ENCODE results near the gene FOXC1.

The FOXC1 gene

GRCh38 chr6:1609648-1610496 is at the start of gene FOXC1:
FOXC1 (plus strand) TSS chr6:1609915; CDS start chr6:1610446, 531 bp downstream.
- DNase-seq (ENCODE audit: low read depth): peak; percentile 71
- peak within 1 kb of the TSS; percentile 61 for H3K4me3 ChIP-seq (ENCODE audit: low read depth, low read length)

- no peak overlapping the region for H3K4me3 ChIP-seq (ENCODE audit: low read depth, low read length)
- no peak for DNase-seq (ENCODE audit: low read depth)
Observed at GRCh38 chr6:1560281-1561058, 49.2 kb upstream of the FOXC1 start.

DNA sequence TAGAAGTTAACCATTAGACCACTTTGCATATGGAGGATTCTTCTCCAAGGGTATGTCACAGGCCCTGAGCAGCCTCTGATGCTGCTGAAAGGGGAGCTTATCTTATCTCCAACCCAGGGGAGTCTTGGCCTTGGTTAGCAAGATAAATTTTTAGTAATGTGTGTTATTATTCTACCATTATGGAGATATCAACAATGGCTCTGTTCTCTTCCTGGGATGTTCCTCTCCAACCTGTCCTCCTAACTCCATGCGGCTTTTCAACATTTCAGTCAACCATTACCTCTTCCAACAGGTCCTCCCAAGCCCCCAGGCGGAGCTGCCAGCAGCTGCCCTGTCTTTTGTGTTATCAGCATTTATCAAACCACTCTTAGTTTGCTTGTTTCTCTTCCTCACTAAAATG is 48.4 kb upstream of the FOXC1 start:
- no peak for DNase-seq (ENCODE audit: low read depth)
- no peak overlapping the region for H3K4me3 ChIP-seq (ENCODE audit: low read depth, low read length)

GRCh38 chr6:1562171-1562955 is 47.4 kb upstream of the FOXC1 start:
- H3K4me3 ChIP-seq (ENCODE audit: low read depth, low read length): no peak overlapping the region
- no peak for DNase-seq (ENCODE audit: low read depth)

DNA sequence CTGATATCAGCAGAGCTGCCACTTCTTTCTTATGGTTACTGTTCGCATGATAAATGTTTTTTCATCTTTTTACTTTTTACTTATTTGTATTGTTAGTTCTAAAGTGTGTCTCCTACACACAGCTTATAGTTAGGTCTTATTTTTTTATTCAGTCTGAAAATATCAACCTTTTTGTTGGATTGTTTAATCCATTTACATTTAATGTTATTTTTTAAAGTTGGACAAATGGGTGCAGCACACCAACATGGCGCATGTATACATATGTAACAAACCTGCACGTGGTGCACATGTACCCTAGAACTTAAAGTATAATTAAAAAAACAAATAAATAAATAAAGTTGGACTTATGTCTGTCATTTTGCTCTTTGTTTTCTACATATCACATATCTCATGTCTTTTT is 40.3 kb upstream of the FOXC1 start:
- H3K4me3 ChIP-seq (ENCODE audit: low read depth, low read length): no peak overlapping the region
- no peak for DNase-seq (ENCODE audit: low read depth)

GRCh38 chr6:1570848-1571247 is 38.9 kb upstream of the FOXC1 start:
- H3K4me3 ChIP-seq (ENCODE audit: low read depth, low read length): no peak overlapping the region

GRCh38 chr6:1572892-1573291 is 36.8 kb upstream of the FOXC1 start:
- DNase-seq (ENCODE audit: low read depth): no peak
- no peak overlapping the region for H3K4me3 ChIP-seq (ENCODE audit: low read depth, low read length)

More at GRCh38 chr6:1570848-1571247, 38.9 kb upstream of the FOXC1 start:
- no peak for DNase-seq (ENCODE audit: low read depth)

- DNase-seq (ENCODE audit: low read depth): no peak
Observed at GRCh38 chr6:1574083-1574761, 35.5 kb upstream of the FOXC1 start.

GRCh38 chr6:1574890-1575209 is 34.9 kb upstream of the FOXC1 start:
- no peak for DNase-seq (ENCODE audit: low read depth)
- H3K4me3 ChIP-seq (ENCODE audit: low read depth, low read length): no peak overlapping the region

More at GRCh38 chr6:1574083-1574761, 35.5 kb upstream of the FOXC1 start:
- no peak overlapping the region for H3K4me3 ChIP-seq (ENCODE audit: low read depth, low read length)

DNA sequence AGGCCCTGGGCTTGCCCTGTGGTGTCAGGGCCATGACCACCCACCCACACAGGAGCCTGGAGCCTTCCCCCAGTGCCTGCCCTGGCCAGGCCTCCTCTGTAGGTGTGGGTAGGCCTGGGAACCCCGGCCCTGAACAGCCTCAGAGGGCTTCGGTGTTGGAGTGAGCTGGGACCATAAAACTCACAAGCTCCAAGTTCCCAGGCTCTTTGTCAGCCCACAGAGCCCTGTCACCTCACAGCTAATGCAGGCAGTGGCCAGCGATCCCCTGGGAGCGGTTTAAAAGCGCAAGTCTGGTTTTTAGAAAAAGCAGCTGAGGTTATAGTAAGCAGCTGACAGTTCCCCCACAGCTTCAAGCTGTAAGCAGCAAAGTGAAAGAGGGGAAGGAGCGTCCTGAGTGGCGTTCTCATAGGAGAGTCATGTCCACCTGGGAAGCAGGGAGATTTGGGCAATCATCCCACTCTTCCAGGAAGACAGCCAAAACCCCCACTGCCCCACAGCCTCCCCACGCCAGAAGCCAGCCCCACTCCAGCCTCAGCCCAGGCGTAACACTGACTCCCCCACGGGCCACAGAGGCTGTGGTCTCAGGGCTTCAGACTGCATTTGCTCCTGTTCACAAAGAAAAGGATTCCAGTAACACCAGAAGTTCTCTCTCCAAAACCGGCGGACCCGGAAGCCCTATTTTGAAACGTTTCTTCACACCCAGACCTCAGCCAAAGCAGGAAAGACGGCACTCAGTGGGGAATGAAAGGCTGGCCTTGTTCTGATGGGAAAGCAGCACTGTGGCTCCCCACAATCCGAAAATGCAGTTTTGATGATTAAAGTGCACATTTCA is 34.3 kb upstream of the FOXC1 start:
- peak; percentile 39 for DNase-seq (ENCODE audit: low read depth)

GRCh38 chr6:1576166-1576565 is 33.5 kb upstream of the FOXC1 start:
- no peak overlapping the region for H3K4me3 ChIP-seq (ENCODE audit: low read depth, low read length)
- no peak for DNase-seq (ENCODE audit: low read depth)

More for the DNA sequence above, 34.3 kb upstream of the FOXC1 start:
- H3K4me3 ChIP-seq (ENCODE audit: low read depth, low read length): peak overlapping the region; percentile 17

- H3K4me3 ChIP-seq (ENCODE audit: low read depth, low read length): no peak overlapping the region
- DNase-seq (ENCODE audit: low read depth): no peak
Observed at GRCh38 chr6:1576711-1577110, 33.0 kb upstream of the FOXC1 start.

DNA sequence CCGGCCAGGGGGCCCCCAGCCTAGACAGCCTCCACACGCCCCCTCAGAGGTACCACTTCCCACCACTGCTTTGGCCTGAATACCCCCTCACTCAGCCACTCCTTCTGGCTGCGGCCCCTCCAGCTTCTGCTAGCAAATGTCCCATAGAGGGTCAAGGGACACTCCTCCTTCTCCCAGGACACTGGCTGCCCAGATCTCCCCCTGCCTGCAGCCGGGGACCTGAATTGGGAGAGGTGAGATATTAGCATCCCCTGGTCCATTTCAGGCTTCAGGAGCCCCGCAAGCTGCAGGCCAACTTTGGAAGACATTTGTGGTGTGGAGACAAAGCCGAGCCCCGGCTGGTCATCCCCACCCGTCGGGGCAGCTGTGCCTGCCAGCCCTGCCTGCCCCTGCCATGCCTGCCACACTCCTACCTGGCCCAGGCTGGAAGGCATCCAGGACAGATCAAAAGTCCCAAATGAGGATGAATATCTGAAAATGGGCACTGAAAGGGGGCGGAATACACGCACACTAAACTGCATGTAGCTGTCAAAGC is 32.5 kb upstream of the FOXC1 start:
- no peak overlapping the region for H3K4me3 ChIP-seq (ENCODE audit: low read depth, low read length)

DNA sequence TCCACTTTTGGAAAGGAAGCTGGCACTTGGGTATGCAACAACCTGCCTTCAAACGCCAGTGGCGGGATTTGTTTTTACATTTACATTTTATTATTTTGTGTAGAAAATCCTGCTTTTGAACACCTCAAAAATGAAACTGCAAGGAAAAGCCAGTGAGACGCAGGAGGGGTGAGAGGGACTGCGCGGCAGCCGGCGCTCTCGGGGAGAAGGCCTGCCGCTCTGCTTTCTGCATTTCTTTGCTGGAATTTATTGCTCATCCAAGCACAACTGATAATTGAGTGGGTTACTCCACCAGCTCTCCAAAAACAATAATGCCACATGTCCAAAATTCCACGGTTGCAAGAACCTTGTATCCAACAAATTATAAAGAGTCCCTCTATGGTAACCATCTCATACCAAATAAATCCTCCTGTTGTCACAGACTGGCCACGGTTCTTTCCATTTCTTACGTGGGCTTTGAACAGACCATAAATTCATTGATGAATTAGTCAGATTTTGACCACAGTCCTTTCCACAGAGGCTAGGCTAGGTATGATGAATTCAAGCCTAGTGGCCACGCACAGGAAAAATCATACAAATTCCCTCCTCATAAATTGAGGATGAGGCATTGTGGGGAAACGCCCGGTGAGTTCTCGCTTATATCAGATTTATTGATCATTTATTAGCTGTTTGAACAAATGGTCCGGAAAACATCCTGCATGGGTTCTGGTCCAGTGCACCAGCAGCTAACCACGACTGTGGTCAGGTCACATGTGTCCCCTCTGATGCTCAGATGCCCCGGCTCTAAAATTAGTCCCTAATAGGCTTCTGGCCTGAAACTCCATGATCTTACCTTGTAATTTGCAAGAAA is 31.6 kb upstream of the FOXC1 start:
- no peak overlapping the region for H3K4me3 ChIP-seq (ENCODE audit: low read depth, low read length)
- DNase-seq (ENCODE audit: low read depth): no peak

More for the DNA sequence above, 32.5 kb upstream of the FOXC1 start:
- DNase-seq (ENCODE audit: low read depth): no peak

- DNase-seq (ENCODE audit: low read depth): no peak
- no peak overlapping the region for H3K4me3 ChIP-seq (ENCODE audit: low read depth, low read length)
Observed at GRCh38 chr6:1579096-1579495, 30.6 kb upstream of the FOXC1 start.

DNA sequence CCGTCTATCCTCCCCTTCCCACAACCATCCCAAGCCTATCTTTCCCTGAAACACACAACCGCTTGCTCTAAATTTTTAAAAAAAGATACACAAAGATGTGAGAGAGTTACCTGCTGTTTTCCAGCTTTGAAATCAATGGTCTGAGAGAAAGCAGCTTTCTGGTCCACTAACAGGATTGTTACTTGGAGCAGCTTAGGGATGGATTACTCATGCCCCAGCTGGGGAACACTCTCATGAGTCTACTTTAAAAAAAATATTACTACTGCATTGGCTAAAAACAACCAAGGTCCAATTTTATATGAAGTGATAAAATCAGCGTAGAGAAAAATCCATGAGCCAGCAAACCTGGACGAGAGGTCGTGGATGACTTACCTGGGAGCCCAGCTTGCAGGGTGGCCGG is 29.6 kb upstream of the FOXC1 start:
- no peak overlapping the region for H3K4me3 ChIP-seq (ENCODE audit: low read depth, low read length)
- no peak for DNase-seq (ENCODE audit: low read depth)

DNA sequence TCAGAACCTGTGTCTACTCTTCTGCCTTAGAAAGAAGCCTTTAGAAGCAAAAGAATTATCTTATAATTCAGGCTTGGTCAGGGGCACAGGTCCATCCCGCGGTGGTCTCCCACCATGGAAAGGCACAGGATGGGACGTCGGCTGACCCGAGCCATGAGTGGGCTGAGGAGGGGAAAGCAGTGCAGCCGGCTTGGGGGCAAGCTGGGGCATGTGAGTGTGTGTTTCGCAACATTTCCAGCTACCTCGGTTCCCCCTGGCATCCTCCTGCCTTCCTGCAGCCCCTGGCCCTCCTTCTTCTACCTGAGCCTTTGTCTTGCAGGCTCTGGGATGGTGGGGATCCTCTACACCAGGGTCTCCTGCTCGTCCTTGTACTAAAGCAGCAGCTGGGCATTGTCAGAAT is 29.1 kb upstream of the FOXC1 start:
- no peak for DNase-seq (ENCODE audit: low read depth)
- H3K4me3 ChIP-seq (ENCODE audit: low read depth, low read length): no peak overlapping the region

Data from skeletal muscle cell (primary cell).